HG03139 (cell line): ENCODE results near the gene CCNH.
A peak's percentile ranks its signal among the peaks of the same experiment; 100 is the strongest.

Source experiments
- ATAC-seq: cut with Tn5 transposase; IDR thresholded peaks from one replicate; pipeline ENCODE4 v1.9.1; 2021; ENCODE audit not compliant: unreplicated experiment

Gene CCNH

GRCh38 chr5:87361536-87362213 lies 51.1 kb downstream of the CCNH start:
- ATAC-seq, result no peak

- ATAC-seq, result no peak
Observed at GRCh38 chr5:87361031-87361445, 51.7 kb downstream of the CCNH start.

GRCh38 chr5:87360132-87360531 lies 52.6 kb downstream of the CCNH start:
- ATAC-seq, result no peak

- no peak for ATAC-seq
Observed at GRCh38 chr5:87359106-87359505, 53.6 kb downstream of the CCNH start.

- ATAC-seq, result peak; percentile 89
Observed at GRCh38 chr5:87354496-87354895, 58.2 kb downstream of the CCNH start.

- ATAC-seq, result no peak
Observed at GRCh38 chr5:87347841-87348240, 64.9 kb downstream of the CCNH start.

GRCh38 chr5:87347272-87347671 lies 65.5 kb downstream of the CCNH start:
- ATAC-seq, result no peak
